ENCODE data around the gene EN1.

EN1 gene

DNA sequence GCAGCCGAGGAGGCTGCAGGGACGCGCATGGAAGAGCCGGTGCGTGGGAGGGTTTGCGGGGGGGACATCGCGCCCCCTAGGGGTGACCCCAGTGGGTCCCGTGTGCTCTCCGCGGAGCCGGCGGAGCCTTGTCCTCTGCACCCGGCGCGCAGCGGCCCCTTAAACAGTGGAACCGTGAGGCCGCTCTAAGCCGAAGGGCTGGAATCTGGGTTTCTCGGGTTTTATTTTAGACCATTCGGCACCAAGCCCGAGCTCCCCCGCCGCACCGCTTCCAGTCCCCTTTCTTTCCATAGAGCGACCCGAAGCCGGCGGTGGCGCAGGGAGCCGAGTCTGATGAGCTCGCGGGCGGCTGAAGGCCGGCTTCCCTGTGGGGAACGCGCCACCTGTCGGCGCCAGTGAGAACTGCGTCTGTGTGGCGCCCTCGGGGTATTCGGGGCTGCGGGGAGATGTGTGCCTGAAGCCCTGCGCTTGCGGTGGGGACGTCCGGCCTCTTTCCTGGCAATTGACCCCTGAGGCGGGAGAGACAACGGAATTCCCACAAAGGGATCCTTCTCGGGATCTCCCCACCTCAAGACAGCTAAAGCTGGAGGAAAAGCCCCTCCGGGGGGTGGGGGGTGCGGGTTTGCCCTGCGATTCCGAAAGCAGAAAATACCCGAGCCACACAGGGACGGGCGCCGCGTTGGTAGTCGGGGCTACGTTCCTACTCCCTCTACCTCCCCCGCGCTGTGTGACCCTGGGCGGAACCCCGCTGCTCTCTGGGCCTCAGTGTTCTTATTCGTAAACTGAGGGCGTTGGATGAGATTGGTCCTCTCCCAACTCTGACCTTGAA lies 8.2 kb upstream of the EN1 start:
- no peak for DNase-seq

DNA sequence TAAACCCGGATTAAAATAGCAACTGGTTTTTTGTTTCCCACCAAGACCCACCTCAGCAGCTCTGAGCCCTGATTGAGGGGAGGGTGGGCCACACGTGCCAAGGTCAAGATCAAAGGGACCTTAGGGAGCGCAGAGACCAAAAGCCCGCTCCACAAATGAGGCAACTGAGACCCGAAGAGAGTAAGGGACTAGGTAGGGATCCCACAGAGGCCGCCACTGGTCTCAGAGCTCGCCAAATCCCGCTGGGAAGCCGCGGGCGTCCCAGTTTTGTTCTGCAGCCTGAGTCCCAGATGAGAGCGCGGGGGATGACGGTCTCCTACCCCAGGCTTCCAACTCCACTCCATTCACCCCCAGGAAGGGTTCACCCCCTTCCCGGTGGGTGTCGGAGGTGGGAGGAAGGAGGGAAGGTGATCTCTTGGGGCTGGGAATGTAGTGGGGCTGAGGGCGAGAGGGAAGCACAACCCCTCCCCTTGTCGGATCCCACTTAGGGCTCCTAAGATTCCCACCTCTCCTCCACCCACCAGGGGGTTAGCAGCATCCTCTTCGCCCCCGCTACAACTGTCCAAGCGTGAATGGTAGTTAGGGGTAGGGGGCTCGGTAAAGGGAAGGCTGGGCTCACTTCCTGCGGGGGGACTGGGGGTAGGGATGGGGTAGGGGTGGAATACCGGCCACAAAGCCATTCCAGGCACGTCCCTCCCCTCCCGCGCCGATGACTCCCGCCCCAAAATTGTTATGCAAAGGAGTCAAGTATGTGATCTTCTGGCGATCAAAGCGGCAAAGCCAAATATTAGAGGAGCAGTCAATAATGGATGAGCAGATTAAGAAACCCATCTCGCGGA lies 7.3 kb upstream of the EN1 start:
- no peak for DNase-seq

- DNase-seq, result no peak
Measured at GRCh38 chr2:118853651-118854291, 6.3 kb upstream of the EN1 start.

DNA sequence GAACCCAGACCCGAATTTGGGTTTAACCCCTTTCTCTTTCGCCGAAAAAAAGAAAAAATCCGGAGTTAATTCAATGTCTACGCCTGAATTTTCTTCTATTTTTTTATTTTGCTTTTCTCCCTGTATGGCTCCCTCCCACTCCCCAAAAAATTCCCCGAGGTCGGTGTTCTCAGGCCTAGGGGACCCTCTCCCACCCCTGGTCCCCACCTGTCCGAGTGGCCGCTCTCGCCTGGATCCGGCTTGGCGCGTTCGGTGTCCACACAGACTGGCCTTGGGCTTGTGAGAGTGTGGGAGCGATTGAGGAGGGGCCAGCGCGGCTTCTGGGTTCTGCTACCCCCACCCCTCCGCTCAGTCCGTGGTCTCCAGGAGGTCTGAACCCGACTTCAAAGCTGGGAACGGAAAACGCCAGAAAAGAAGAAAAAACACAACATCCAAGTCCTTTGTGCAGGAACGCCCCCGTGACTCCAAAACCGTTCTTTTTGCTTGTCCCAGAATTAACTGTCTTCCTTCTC lies 5.7 kb upstream of the EN1 start:
- no peak for DNase-seq

DNA sequence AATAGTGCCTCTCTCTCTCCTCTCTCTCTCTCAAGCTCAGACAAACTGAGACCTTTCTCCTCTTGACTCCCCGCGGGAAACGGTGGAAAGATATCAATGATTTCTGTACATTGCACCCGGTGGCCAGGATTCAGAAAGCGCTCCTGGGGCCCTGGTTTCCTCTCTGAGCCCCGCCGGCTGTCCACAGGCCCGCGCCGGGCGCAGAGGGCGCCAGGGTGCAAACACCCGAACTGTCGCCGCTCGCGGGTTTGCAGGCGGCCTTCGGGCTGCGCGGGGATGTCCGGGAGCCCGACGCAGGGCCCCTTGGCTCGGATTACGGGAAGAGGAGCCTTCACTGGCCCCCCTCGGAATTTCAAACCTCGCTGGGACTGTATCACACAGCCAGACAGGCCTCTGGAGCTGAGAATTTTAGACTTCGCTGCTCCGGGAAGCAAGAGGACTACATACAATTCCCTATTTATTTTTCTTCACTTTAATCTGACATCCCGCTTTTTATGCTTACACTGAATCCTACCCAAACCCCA lies 5.2 kb upstream of the EN1 start:
- no peak for DNase-seq

DNA sequence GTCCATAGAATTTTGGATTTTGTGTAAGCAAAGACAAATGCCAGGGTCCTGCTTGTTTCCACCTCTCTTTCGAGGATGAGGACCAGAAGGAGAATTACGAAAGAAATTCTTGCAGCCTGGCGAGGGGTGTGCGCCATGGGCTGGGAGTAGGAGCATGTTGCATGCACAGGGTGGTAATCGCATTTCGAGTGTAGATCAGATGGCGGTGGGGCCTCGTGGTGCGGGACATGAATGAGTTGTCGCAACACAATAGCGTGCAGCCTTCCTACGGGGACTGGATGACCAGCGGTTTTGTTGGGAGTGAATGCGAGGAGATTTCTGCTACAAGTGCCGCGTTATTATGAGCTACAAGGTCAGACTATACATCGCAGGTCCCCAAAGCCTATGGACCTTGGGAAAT lies 4.2 kb upstream of the EN1 start:
- DNase-seq, result no peak

DNA sequence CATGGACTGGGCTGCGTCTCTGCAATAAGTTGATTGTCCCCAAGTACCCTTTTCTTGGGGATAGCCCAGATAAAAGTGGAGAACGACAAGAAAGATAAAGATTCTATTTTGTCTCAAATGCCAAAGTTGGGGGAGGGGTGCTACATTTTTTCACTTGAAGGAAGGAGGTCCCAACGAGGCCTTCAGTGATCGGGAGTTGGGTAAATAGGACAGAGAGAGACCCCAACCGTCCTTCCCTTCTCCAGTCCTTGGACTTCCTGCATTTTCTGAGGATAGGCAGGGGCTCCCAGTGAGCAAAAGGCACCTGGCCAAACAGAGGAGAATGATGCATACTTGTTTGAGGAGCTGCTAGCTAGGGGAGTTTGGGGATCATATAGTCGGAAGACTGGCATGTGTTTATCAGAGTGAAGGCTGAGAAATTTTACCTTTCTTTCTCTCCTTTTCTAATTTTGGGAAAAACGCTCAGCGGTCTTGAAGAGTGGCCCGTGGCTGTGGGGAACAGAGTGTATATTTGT lies 3.5 kb upstream of the EN1 start:
- DNase-seq, result no peak

DNA sequence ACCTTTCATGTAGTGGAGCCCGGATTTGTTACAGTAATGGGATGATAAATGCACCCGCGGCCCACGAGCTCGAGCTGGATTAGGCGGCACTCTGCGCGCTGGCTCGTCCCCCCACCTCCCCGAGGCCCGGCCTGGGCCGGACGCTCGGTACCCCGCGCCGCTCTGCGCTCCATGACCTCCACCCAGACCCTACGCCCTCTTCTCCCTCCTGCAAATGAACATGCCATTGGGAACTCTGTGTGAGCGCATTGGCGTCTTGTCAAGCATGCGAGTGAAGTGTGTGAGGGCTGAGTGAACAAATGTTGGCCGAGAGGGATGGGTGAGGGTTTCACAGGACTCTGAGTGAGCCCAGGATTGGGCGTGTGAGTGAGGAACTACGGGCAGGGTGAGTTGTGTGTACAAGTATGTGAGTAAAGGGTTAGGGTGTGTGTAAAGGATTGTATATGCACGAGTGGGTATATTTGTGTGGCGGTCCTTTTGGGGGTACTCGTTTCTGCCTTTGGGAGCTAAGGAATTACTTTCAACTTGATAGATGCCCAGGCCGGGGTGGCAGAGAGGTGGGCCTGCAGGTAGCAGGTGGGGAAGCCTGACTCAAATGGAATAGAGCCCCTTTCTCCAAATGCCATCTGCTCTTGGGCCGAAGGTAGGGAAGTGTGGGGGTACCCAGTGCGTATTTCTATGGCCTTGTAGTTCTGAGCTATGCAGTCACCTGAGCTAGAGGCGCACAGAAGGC lies 2.9 kb upstream of the EN1 start:
- no peak for DNase-seq

GRCh38 chr2:118849226-118850167 lies 2.0 kb upstream of the EN1 start:
- DNase-seq, result no peak

- no peak for DNase-seq
Measured at GRCh38 chr2:118848381-118849225, 1.2 kb upstream of the EN1 start.

GRCh38 chr2:118847762-118848172 lies 319 bp upstream of the EN1 start:
- DNase-seq, result no peak

DNA sequence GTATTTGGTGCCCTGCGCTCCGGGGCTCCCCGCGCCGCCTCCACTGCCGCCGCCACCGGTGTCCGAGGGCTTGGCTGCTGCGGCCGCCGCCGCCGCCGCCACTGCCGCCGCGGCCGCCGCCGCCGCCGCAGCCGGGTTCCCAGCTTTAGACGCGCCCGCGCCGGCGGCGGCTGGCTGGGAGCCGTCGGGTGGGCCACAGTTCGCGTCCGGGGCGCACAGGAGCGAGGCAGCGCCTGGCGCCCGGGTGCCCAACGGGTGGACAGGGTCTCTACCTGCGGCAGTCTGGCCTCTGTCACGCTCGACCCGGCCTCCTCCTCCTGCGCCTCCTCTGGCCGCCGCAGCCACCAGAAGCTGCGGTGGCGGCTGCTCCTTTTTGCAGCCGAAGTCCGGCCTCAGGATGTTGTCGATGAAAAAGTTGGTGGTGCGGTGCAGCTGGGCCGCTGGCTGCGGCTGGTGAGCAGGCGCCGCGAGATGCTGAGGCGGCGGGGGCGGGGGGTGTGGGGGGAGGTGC lies 951 bp downstream of the EN1 start:
- no peak for DNase-seq

DNA sequence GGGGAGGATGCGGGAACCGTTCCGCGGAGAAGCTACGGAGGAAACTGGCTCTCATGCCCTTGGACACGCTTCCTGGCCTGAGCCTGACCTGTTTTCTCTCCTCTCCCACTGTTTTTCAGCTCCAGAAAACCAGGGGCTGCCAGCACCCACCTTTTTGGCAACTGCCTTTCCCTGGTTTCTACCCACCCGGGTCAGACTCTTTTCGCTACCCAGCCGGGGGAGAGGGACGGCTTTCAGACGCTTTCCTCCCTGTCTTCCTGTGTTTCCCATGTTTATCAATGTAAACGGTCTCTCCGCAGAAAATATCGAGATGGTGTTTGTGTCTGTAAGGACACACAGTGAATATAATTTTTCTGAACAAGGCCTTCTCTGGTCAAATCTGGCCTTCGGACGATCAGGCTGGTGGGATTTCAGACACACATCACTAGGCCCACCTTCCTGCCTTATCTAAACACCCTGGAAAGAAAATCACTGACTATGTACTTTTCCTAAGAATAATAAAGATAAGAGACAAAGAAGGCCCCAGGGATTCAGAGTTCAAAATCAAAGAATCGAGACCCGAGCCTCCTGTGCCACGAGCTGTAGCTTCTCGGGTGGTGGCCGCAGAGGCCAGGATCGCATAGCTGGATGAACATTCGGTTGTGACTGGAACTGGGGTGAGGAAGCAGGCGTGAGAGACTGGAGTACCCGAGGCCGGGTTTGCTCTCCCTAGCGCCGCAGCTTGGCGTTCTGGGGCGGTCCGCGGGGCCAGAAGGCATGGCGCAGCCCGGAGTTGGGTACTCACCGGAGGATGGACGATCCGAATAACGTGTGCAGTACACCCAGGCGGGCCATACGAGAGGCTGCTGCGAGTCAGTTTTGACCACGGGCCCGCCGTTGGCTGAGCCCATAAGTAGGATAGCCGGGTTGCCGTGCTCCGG lies 1.7 kb downstream of the EN1 start:
- no peak for DNase-seq

GRCh38 chr2:118845005-118845521 lies 2.4 kb downstream of the EN1 start:
- DNase-seq, result no peak

DNA sequence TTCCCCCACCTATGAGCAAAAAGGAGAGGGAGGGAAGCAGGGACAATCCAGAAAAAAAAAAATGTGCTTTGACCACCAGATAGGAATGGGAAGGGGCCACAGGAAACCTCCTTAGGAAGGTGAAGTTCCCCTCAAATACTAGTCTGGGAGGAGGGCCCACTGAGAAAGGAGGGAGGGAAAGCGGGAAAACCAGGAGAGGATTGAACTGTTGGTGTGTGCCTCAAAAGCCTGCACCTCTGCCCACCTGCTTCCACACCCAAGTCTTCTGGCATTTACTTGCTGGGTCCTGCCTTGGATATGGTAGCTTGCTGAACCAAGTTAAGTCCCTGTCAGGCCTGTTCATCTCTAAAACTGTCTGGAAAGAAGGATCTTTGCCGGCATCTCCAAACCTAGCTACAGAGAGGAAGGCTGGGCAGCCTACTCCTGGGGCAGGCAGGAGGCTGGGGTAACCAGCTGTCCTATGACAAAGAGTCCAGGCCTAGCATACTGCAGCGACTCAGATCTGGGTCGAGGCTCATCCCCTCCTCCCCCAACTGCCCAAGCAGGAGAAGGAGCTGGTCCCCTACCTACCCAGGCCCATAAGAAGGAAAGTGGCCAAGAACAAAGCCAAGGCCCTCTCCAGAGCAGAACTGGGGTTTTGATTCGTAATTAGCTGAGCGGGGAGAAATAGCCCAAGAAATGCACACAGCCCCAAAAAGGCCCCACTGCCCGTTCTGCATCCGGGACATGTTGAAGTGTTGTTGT lies 3.0 kb downstream of the EN1 start:
- DNase-seq, result no peak

- no peak for DNase-seq
Measured at GRCh38 chr2:118843483-118844132, 3.8 kb downstream of the EN1 start.
